HepG2 (cell line): Measurements from ENCODE around the gene PSAP. TPM values are rescaled to one million over a fixed set of nuclear protein-coding genes. Genes with fewer than 3 reads are reported as not detected.

Experiments
- BCL3 ChIP-seq: sonication (generic); formaldehyde crosslinking; IDR thresholded peaks from 2 replicates; pipeline ENCODE4 v1.5.1; 2020; ENCODE audit warnings: mild to moderate bottlenecking, missing genetic modification reagents, moderate library complexity
- LRRFIP1 ChIP-seq: sonication (generic); formaldehyde crosslinking; conservative IDR thresholded peaks from 2 replicates; pipeline ENCODE4 v1.4.0; 2020; ENCODE audit warnings: missing genetic modification reagents
- PLSCR1 ChIP-seq: sonication (generic); formaldehyde crosslinking; IDR thresholded peaks from 2 replicates; pipeline ENCODE4 v1.5.0; 2020; ENCODE audit warnings: missing genetic modification reagents, mild to moderate bottlenecking, borderline replicate concordance
- TP53 ChIP-seq: sonication (generic); formaldehyde crosslinking; conservative IDR thresholded peaks from 2 replicates; pipeline ENCODE4 v1.4.0; 2020; ENCODE audit warnings: missing genetic modification reagents
- ZBTB26 ChIP-seq: IDR thresholded peaks from 2 replicates; pipeline ENCODE4 v1.6.1; 2016; ENCODE audit warnings: missing compliant biosample characterization, missing genetic modification reagents, borderline replicate concordance
- ZFP36 ChIP-seq: fragments of 150-350 bp; IDR thresholded peaks from 2 replicates; pipeline ENCODE4 v1.6.1; 2018; ENCODE audit warnings: borderline replicate concordance, low read length, low read depth; ENCODE audit not compliant: partially characterized antibody
- ZNF224 ChIP-seq: sonication (generic); formaldehyde crosslinking; IDR thresholded peaks from 2 replicates; pipeline ENCODE4 v1.5.0; 2020; ENCODE audit warnings: mild to moderate bottlenecking, missing genetic modification reagents
- ZNF33B ChIP-seq: sonication (generic); formaldehyde crosslinking; IDR thresholded peaks from 2 replicates; pipeline ENCODE4 v1.5.1; 2020; ENCODE audit warnings: mild to moderate bottlenecking, missing genetic modification reagents
- ZNF512 ChIP-seq: sonication (generic); formaldehyde crosslinking; IDR thresholded peaks from 2 replicates; pipeline ENCODE4 v1.4.0; 2020; ENCODE audit warnings: mild to moderate bottlenecking, missing genetic modification reagents
- ZNF782 ChIP-seq: sonication (generic); formaldehyde crosslinking; IDR thresholded peaks from 2 replicates; pipeline ENCODE4 v1.4.0; 2020; ENCODE audit warnings: missing genetic modification reagents, mild to moderate bottlenecking, borderline replicate concordance
- ZSCAN25 ChIP-seq: sonication (generic); formaldehyde crosslinking; IDR thresholded peaks from 2 replicates; pipeline ENCODE4 v1.8.0; 2022; ENCODE audit warnings: mild to moderate bottlenecking, missing genetic modification reagents
- polyA plus RNA-seq, 8 experiments: library from polyadenylated mRNA; depleted of rRNA in 3 of 8; stranded (reverse) in 7 of 8; unstranded in 1 of 8; fragments of >200 nt; fragmentation: Illumina TruSeq in 4 of 8; extraction: Trizol in 4 of 8; gene quantifications; 2 replicates each; pipeline versions ENCODE4 v1.2.1 to v1.2.3, GENCODE V29; 2011 to 2016; ENCODE audit warnings: low read depth in 4 of 8, missing spikeins in 1 of 8, mixed read lengths in 1 of 8; ENCODE audit not compliant: insufficient read depth in 1 of 8
- total RNA-seq, 5 experiments: library from RNA; depleted of rRNA; stranded (reverse); fragments of >200 nt; fragmentation: Illumina TruSeq; extraction: Trizol; gene quantifications; 2 replicates each; pipeline ENCODE4 v1.2.3, GENCODE V29; 2016; ENCODE audit warnings: low read depth in 1 of 5

The PSAP gene
- total and polyA plus RNA-seq, 2 of the 13 experiments (the other 11 are each of a cell fraction or from before 2014, with no cell fraction given): 323 to 643 TPM

GRCh38 chr10:71778071-71778825, 72.8 kb downstream of the PSAP start (continued):
- TF ChIP-seq PLSCR1 (CRISPR knock-in tag) (no peak), BCL3 (no peak), ZSCAN25 (CRISPR knock-in tag) (no peak), ZNF224 (CRISPR knock-in tag) (no peak), TP53 (CRISPR knock-in tag) (no peak), ZBTB26 (CRISPR knock-in tag) (no peak), ZNF782 (CRISPR knock-in tag) (no peak), LRRFIP1 (CRISPR knock-in tag) (no peak), ZNF33B (CRISPR knock-in tag) (no peak), ZNF512 (CRISPR knock-in tag) (no peak), ZFP36 (no peak)
